H1 (cell line): ENCODE measurements around the gene ZFYVE1. TPM values are rescaled to one million over a fixed set of nuclear protein-coding genes. Genes with fewer than 3 reads are reported as not detected.

Experiments used
- BRCA1 ChIP-seq: IDR thresholded peaks from 2 replicates; pipeline ENCODE4 v1.6.1; 2012; ENCODE audit warnings: low read depth, low read length, improper control_type of control experiment
- CEBPB ChIP-seq: IDR thresholded peaks from 2 replicates; pipeline ENCODE4 v1.6.1; 2012; ENCODE audit warnings: low read depth, low read length
- CHD1 ChIP-seq: IDR thresholded peaks from 2 replicates; pipeline ENCODE4 v1.6.1; 2012; ENCODE audit warnings: low read depth, low read length, improper control_type of control experiment
- CHD2 ChIP-seq: IDR thresholded peaks from 2 replicates; pipeline ENCODE4 v1.6.1; 2012; ENCODE audit warnings: low read length, improper control_type of control experiment
- CTCF ChIP-seq, 3 experiments: IDR thresholded peaks; 1 replicate in 2 of 3; 2 replicates in 1 of 3; pipeline versions ENCODE4 v1.5.1 to v1.6.1; 2011; ENCODE audit warnings: low read length in 3 of 3, mild to moderate bottlenecking in 3 of 3, inconsistent platforms in 2 of 3, low read depth in 1 of 3, moderate library complexity in 1 of 3; ENCODE audit not compliant: insufficient read depth in 1 of 3; ENCODE audit errors: control extremely low read depth in 1 of 3
- FOSL1 ChIP-seq: IDR thresholded peaks from 2 replicates; pipeline ENCODE4 v1.6.1; 2011; ENCODE audit warnings: mild to moderate bottlenecking, low read depth, low read length, moderate library complexity; ENCODE audit not compliant: insufficient read depth
- JUND ChIP-seq: IDR thresholded peaks from 2 replicates; pipeline ENCODE4 v1.6.1; 2011; ENCODE audit warnings: mild to moderate bottlenecking, improper control_type of control experiment, low read length
- KDM4A ChIP-seq: IDR thresholded peaks from one replicate; pipeline ENCODE4 v1.7.1; 2012; ENCODE audit warnings: low read depth, mild to moderate bottlenecking, moderate library complexity, low read length, inconsistent platforms; ENCODE audit not compliant: severe bottlenecking
- KDM5A ChIP-seq: fragments of 200-600 bp; IDR thresholded peaks from 2 replicates; pipeline ENCODE4 v1.7.1; 2012; ENCODE audit warnings: mild to moderate bottlenecking, low read length, inconsistent platforms, mixed read lengths
- NRF1 ChIP-seq: IDR thresholded peaks from 2 replicates; pipeline ENCODE4 v1.6.1; 2011; ENCODE audit warnings: mild to moderate bottlenecking, low read depth, low read length, improper control_type of control experiment
- POLR2AphosphoS5 ChIP-seq: IDR thresholded peaks from 2 replicates; pipeline ENCODE4 v1.6.1; 2011; ENCODE audit warnings: low read depth, low read length
- RBBP5 ChIP-seq: IDR thresholded peaks from 2 replicates; pipeline ENCODE4 v1.7.1; 2012; ENCODE audit warnings: low read depth, mild to moderate bottlenecking, inconsistent platforms, low read length, moderate library complexity, borderline replicate concordance
- RXRA ChIP-seq: IDR thresholded peaks from 2 replicates; pipeline ENCODE4 v1.6.1; 2011; ENCODE audit warnings: low read depth, mild to moderate bottlenecking, low read length, moderate library complexity; ENCODE audit not compliant: insufficient read depth
- SAP30 ChIP-seq: fragments of 300-600 bp; sonication (generic); IDR thresholded peaks from 2 replicates; pipeline ENCODE4 v1.7.1; 2012; ENCODE audit warnings: low read length, moderate library complexity, mild to moderate bottlenecking, inconsistent platforms; ENCODE audit not compliant: insufficient read depth, insufficient replicate concordance
- SIN3A ChIP-seq, 2 experiments: IDR thresholded peaks in 1 of 2; conservative IDR thresholded peaks in 1 of 2; 2 replicates each; pipeline ENCODE4 v1.6.1; 2011 to 2012; ENCODE audit warnings: low read length in 2 of 2, improper control_type of control experiment in 1 of 2, low read depth in 1 of 2, mild to moderate bottlenecking in 1 of 2
- SP1 ChIP-seq: IDR thresholded peaks from 2 replicates; pipeline ENCODE4 v1.6.1; 2011; ENCODE audit warnings: low read depth, low read length
- SRF ChIP-seq: IDR thresholded peaks from 2 replicates; pipeline ENCODE4 v1.6.1; 2011; ENCODE audit warnings: mild to moderate bottlenecking, low read depth, low read length, moderate library complexity
- TAF1 ChIP-seq: IDR thresholded peaks from 2 replicates; pipeline ENCODE4 v1.6.1; 2011; ENCODE audit warnings: mild to moderate bottlenecking, low read depth, low read length
- TBP ChIP-seq: IDR thresholded peaks from 2 replicates; pipeline ENCODE4 v1.6.1; 2011; ENCODE audit warnings: low read depth, low read length, improper control_type of control experiment
- TCF12 ChIP-seq: IDR thresholded peaks from 2 replicates; pipeline ENCODE4 v1.6.1; 2011; ENCODE audit warnings: low read depth, mild to moderate bottlenecking, low read length
- TEAD4 ChIP-seq: IDR thresholded peaks from 2 replicates; pipeline ENCODE4 v1.6.1; 2012; ENCODE audit warnings: low read depth, low read length, inconsistent platforms, mixed read lengths
- ZNF274 ChIP-seq: IDR thresholded peaks from 2 replicates; pipeline ENCODE4 v1.7.0; 2012; ENCODE audit warnings: low read length, borderline replicate concordance; ENCODE audit errors: extremely low read depth
- polyA plus RNA-seq, 7 experiments: library from polyadenylated mRNA; depleted of rRNA in 3 of 7; stranded (reverse) in 5 of 7; unstranded in 2 of 7; fragments of >200 nt in 5 of 7; fragments of 200-250 nt in 2 of 7; gene quantifications; 1 replicate in 5 of 7; 2 replicates in 1 of 7; 4 replicates in 1 of 7; pipeline versions ENCODE4 v1.2.1 to v1.2.3, GENCODE V29; 2011 to 2013; ENCODE audit warnings: missing spikeins in 2 of 7, mixed read lengths in 2 of 7
- total RNA-seq: library from RNA; stranded (reverse); fragmentation: NEBNext Ultra II Directional; extraction: Animal tissue kit (Norgen Biotek cat#: 25700); gene quantifications from 2 replicates; pipeline ENCODE4 v1.2.1, GENCODE V29; 2021
- TF ChIP-seq, protein P1 (sequence below): IDR thresholded peaks from 2 replicates; pipeline ENCODE4 v1.6.1; 2012; ENCODE audit warnings: inconsistent platforms

Gene ZFYVE1
- total and polyA plus RNA-seq, 2 of the 8 experiments (the other 6 are each of a cell fraction or from before 2014, with no cell fraction given) = 9.8 to 12.5 TPM

- TF ChIP-seq, protein P1, sequence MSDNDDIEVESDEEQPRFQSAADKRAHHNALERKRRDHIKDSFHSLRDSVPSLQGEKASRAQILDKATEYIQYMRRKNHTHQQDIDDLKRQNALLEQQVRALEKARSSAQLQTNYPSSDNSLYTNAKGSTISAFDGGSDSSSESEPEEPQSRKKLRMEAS = 0 out of 2 replicates have a peak, but pooled peaks have one; percentile 30
- TF ChIP-seq NRF1 (no peak), CHD1 (no peak), KDM5A (no peak), TCF12 (no peak), CEBPB (no peak), SRF (0 out of 2 replicates have a peak, but pooled peaks have one; percentile 2), CTCF (IDR thresholded peaks at IDR 0.05; ENCODE audit: control extremely low read depth in 1 of 3, insufficient read depth in 1 of 3, low read depth in 1 of 3, low read length in 3 of 3) (no peak), SP1 (no peak), TEAD4 (no peak), TAF1 (peak; percentile 77; the same call in 1 of the 2 replicates), SAP30 (peak; percentile 97), RBBP5 (peak; percentile 59; the same call in 1 of the 2 replicates), RXRA (no peak), ZNF274 (no peak), JUND (no peak), CHD2 (0 out of 2 replicates have a peak, but pooled peaks have one; percentile 55), KDM4A (peak; percentile 67), POLR2AphosphoS5 (peak; percentile 78), TBP (peak; percentile 69), FOSL1 (no peak), SIN3A (conservative IDR thresholded peaks at IDR 0.05 in 1 of 2, IDR thresholded peaks at IDR 0.05 in 1 of 2; ENCODE audit: low read depth in 1 of 2, low read length in 2 of 2) (peak; percentile 99), BRCA1 (no peak)
Measured at GRCh38 chr14:73026845-73027542, at the start of gene ZFYVE1 (continued).
